NCI-H1436 treated with DMSO at 0.1 percent for 48 hours (cell line): Measurements from ENCODE around the gene FZD2.

Source experiments
- DNase-seq: peaks from one replicate; lab custom pipeline; 2025; lab: John Stamatoyannopoulos, UW

The FZD2 gene

DNA sequence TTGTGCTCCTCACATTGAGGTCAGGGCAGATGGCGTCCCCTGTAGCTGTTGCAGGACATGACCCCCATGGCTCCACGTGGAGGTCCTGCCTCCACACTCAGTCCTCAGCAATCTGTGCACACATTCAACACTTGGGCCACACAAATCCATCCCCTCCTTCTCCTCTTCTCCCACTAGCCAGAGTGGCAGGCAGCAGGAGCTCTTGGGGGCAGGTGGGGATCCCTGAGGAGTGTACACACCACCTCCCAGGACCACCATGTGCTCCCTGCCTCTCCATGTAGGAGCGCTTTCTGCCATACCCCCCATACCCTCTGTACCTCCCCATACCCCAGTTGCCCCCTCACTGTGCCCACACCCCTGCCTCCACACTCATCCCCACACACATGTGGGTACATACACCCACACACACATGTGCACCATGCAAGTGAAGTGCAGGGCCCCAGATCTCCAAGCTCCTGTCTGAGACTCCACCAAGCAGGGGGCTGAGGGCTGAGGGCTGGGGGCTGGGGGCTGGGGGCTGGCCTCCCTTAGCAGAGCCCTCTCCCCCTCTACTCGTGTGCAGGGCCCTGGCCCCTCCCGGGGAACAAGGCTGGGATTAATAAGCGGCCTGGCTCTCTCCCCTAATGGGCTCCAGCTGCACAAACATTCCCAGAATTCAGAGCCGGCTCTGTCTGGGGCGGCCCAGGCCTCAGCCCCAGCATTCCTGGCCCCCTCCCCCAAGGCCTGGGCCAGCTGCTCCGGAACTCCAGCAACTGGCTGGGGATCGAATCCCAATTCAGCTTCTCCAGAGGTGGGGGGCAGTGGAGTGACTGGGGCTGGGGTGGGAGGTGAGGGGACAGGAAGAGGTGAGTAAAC lies 50.8 kb downstream of the FZD2 start:
- DNase-seq: no peak

DNA sequence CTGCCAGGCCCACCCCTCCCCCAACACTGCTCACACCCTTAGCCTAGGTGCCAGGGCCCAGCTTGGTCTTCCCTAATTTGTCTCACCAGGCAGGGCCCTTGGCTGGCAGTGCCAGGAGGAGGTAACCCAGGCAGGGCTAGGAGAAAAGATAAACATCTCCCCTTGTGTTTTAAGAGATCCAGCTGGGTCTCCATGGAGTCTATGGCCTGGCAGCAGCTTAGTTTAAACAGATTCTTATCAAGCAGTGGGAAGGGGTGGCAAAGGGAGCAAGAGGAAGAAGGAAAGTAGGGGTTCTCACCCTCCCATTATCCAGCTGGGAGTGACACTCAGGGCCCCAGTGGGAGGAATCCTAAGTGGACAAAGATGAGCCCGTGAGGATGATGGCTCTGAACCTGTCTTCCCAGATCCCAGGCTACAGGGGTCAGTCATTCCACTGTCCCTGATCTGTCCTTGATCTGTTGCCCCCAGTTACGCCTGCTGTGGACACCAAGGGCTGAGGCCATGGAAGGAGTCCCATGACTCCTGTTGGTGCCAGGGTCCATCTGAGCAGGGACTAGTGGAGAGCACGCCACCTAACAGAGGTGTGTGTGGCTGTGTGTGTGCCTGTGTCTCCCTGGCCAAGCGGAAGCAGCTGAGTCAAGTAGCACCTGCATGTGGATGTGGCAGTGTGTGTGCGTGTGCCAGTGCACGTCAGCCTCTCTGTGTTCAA lies 51.6 kb downstream of the FZD2 start:
- no peak for DNase-seq

DNA sequence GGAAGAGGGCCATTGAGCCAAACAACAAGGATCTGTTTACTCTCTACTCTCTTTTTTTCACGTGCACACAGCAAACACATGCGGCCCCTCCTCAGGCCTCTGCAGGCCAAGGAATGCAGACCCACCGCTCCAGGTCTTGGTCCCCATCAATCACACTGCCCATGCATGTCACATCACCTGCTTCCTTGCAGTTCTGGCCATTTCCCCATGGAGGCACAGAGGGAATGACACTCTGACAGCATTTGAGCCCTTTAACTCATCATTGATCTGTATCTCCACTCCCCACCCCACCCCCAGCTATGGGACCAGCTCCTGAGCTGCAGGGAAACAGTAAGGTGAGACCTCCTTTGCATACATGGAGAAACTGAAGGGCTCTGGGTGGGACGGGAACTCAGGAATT lies 53.0 kb downstream of the FZD2 start:
- DNase-seq: no peak
